Globus pallidus (tissue), 1 donor: ENCODE data around the gene ZIK1.

Experiments used
- DNase-seq: peaks from one replicate; pipeline ENCODE4 v3.0.0-alpha.2; 2015; ENCODE audit warnings: low spot score

The ZIK1 gene

DNA sequence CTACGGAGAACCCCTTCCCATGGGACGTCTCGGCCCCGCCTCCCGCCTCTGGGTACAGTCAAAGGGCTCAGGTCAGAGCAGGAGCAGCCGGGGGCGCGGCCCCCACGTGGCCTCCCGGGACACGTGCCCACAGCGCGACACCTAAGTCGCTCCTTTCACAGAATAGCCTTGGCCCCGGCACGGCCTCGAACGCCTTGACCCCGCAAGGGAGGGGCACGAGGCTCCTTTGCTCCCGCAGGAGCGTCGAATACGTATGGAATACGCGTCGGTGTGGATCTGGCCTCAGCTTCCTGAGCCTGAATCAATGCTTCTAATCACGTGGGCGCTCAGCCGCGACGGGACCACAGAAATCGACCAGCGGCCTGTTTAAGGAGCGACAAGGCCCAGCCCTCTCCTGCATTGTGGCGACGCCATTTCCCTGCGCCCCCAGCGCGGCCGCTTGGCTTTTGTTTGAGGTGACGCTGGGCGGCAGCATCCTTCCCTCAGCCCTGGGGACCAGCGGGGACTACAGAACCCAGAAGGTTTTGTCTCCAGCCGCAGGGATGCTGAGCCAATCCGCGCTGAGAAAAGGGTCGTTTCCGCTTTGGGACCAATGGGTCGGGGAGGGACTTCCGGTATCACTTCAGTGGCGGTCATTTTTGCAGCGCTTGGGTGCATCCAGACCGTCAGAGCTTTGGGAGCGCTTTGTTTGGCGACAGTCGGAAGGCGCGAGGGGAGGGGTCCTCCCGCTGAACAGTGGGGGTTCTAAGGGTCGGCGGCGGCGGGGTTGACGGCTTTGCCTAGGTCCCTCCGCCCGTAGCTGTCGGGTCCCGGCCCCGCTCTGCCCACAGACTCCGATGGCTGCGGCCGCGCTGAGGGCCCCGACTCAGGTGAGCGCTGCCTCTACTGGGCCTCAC lies at the start of gene ZIK1:
TSS of gene ZIK1 (plus strand) at position 625 of the 896 bp plus-strand sequence. CDS start at position 837, 212 bp downstream.
- DNase-seq, result peak; percentile 95

GRCh38 chr19:57537953-57538547 lies 45.9 kb upstream of the ZIK1 start:
- DNase-seq, result no peak

GRCh38 chr19:57546513-57546912 lies 37.4 kb upstream of the ZIK1 start:
- no peak for DNase-seq

GRCh38 chr19:57552432-57552831 lies 31.5 kb upstream of the ZIK1 start:
- DNase-seq, result no peak

- DNase-seq, result no peak
Observed at GRCh38 chr19:57557659-57558058, 26.3 kb upstream of the ZIK1 start.

DNA sequence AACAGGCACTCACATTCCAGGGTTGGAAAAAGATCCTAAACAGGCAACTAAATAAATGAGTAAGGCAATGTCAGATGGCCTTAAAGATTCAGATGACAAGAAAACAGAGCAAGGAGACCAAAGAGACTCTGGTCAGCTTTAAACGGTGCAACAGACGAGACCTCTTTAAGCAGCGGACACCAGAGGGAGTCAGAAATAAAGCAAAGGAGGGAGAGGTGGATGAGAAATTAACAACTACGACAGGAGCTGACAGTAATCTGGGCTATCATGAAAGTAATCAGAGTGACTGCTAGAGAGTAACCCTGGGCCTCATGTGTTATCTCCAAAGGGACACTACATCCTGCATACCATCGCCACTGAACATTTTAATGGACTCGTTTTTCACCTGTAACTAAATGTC lies 25.4 kb upstream of the ZIK1 start:
- no peak for DNase-seq

GRCh38 chr19:57559008-57559403 lies 24.9 kb upstream of the ZIK1 start:
- DNase-seq, result no peak

DNA sequence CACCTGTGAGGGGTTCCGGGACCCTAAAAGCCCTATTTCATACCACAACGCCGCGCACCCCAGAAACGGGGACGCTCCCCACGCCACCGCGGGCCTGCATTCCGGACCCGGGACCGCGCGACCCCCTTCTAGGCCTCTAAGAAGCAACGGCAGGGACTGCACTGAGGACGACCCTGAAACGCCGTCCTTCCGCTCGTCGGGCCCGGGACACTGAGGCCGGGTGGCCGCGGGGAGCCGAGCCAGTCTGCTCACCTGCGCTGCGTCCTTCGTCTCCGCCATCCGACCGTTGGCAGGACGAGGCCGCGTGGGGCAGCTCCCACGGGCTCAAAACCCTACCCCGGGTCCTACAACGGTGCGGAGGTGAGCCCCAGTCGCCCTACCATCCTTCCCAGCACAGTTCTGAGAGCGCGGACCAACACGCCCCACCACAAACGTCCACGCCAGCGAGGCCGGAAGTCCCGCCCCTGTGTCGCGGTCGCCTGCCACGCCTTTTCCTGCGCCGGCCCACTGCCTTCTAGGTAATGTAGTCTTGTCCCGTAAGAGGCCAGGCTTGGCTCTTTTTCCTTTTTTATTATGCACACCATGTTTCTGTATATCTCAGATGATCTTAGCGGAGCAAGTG lies 24.4 kb upstream of the ZIK1 start, which contains the start of gene ZNF550:
TSS of gene ZNF550 (minus strand) at position 460 of the 622 bp plus-strand sequence. CDS start at position 279, 181 bp downstream.
- peak; percentile 77 for DNase-seq

DNA sequence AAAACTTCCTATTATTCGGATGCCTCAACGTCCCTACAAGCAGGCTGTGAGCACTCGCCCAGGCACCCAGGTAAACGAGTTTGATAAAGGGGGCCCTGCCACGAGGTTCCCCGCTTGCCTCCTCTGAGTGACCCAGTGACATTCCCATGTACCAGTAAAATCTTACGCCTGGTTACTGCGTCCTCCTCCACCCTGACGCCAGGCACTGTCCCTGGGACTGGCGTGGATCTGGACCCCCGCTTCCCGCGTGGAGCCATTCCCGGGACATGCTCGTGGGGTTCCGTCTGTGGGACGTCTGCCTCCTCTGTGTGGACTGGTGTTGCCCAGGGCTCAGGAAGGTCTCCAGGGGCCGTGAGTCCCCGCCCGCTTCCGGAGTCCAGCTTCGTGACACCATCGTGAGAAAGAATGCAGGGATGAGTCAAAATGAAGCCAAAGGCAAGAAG lies 23.9 kb upstream of the ZIK1 start:
- DNase-seq, result no peak

- no peak for DNase-seq
Observed at GRCh38 chr19:57563547-57563946, 20.4 kb upstream of the ZIK1 start.

DNA sequence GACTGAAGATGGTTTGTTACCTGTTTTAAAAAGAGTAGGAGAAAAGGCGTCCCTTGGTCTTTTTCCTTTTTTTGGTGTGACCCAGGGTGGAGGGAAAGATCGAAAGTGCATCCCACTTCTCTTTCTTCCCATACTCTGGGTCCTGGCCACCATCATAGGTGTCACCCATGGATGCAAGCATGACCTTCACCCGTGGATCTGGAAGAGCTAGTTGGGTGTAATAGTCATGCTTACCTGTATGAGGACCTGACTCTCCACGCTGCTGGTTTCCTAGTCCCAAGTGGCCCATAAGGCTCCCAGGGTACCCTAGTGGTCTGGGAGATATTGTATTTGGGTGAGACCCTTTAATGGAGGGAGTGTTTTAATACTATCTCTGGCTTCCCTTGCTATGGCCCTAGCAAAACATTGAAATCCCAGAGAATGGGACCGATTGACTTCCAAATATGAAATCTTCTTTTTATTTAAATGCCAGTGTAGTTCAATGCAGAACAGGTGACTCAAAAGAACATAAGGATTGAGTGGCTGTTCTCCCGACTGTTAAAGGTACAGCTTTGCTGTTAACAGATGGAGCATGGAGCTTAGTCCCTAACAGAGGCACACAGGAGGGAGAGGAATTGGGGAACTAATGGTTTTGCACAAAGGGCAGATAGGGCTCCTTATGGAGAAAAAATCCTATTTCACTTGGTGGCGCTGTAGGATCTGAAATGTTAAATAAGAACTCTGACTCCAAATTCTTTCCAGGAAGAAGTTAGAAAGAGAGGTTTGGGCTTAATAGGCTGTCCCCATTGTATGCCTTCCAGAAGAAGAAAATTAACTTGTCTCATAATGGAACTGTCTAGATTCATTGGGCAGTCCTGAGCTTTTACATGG lies 17.3 kb upstream of the ZIK1 start:
- DNase-seq, result no peak

DNA sequence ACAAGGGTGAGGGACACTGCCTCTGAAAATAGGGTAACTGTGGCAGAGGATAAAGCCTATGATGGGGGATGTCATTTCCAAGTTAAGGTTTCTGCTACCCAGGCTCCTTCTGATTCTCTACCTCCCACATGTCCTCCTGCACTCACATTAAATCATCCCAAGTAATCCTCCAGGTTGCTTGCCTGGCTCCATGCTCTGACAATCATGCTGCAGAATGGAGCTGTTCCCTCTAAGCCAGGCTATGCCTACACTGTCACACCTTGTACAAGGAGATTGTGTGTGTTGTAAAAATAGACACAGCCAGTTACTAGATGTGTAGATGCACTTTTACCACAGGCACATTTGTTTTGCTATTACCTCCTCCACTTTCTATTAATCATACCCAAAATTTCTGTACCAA lies 13.2 kb upstream of the ZIK1 start:
- no peak for DNase-seq

DNA sequence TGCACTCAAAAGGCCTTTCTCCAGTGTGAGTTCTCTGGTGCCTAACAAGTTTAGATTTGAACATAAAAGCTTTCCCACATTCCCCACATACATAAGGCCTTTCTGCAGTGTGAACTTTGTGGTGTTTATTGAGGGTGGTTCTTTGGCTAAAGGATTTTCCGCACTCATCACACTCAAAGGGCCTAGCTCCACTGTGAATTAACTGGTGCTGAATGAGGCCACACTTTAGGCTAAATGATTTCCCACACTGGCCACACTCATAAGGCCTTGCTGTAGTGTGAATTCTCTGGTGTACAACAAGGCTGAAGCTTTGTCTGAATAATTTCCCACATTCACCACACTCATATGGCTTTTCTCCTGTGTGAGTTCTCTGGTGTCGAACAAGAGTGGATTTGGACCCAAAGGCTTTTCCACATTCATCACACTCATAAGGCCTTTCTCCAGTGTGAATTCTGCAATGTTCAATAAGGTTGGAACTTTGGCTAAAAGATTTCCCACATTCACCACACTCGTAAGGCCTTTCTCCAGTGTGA lies 11.5 kb upstream of the ZIK1 start:
- no peak for DNase-seq

GRCh38 chr19:57576661-57577060 lies 7.3 kb upstream of the ZIK1 start:
- no peak for DNase-seq

GRCh38 chr19:57578487-57579205 lies 5.3 kb upstream of the ZIK1 start, which contains the start of gene ZNF416:
Gene ZNF416 (minus strand): TSS chr19:57578911. CDS start chr19:57578704, 207 bp downstream.
- peak; percentile 98 for DNase-seq

DNA sequence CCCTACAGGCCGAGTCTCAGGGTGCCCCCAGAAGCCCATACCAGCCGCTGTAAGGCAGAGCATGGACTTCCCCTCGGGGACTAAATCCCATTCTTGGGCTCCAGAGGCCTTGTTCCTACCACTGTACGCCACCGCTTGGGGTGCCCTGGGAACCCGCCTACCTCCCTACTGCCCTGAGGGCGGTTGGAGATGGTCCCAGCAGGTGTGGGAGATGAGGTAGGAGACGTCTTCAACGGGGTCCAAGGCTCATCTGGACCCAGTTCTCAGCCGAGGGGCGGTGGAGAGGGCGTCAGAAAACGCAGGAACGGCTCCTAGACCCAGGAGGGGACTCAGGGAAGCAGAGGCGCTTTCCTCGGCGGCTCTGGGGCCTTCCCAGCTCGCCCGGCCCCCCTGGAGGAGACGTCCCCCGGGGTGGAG lies 833 bp upstream of the ZIK1 start:
- no peak for DNase-seq

GRCh38 chr19:57587529-57587928 lies 3.6 kb downstream of the ZIK1 start:
- DNase-seq, result no peak

GRCh38 chr19:57599377-57599760 lies 15.4 kb downstream of the ZIK1 start:
- DNase-seq, result no peak

GRCh38 chr19:57599761-57600383 lies 15.9 kb downstream of the ZIK1 start, which contains the start of gene ZNF530:
Gene ZNF530 (plus strand): TSS chr19:57599885. CDS start chr19:57604346, 4,461 bp downstream.
- DNase-seq, result peak; percentile 87

GRCh38 chr19:57606931-57607330 lies 23.0 kb downstream of the ZIK1 start:
- no peak for DNase-seq
